Hepatocyte (in vitro differentiated cells): Measurements from ENCODE around the gene AHCYL2. TPM values are rescaled to one million over a fixed set of nuclear protein-coding genes. Genes with fewer than 3 reads are reported as not detected.
"Not testable (repeated sequence)": the region's sequence is repeated elsewhere in the genome, so short reads cannot be mapped to it uniquely, and the experiment has no call there.

ENCODE experiments used
- DNase-seq: peaks from one replicate; pipeline ENCODE4 v3.0.0-alpha.2; 2016; ENCODE audit warnings: low spot score
- H2AFZ ChIP-seq: fragments of 200-600 bp; sonication (generic); 2 replicates; pipeline ENCODE4 v1.6.0; 2016; ENCODE audit warnings: antibody characterized with exemption, mild to moderate bottlenecking
- H3K27ac ChIP-seq: fragments of 200-600 bp; sonication (generic); 2 replicates; pipeline ENCODE4 v1.5.1; 2016; ENCODE audit warnings: mild to moderate bottlenecking
- H3K27me3 ChIP-seq: fragments of 200-600 bp; sonication (generic); 2 replicates; pipeline ENCODE4 v1.6.1; 2016
- H3K36me3 ChIP-seq: fragments of 200-600 bp; sonication (generic); replicated peaks from 2 replicates; pipeline ENCODE4 v1.5.1; 2016; ENCODE audit warnings: low read depth; ENCODE audit not compliant: insufficient read depth
- H3K4me1 ChIP-seq: fragments of 200-600 bp; sonication (generic); 2 replicates; pipeline ENCODE4 v1.5.1; 2016; ENCODE audit warnings: mild to moderate bottlenecking, moderate library complexity; ENCODE audit not compliant: insufficient read depth
- H3K4me2 ChIP-seq: fragments of 200-600 bp; sonication (generic); 2 replicates; pipeline ENCODE4 v1.6.0; 2016
- H3K4me3 ChIP-seq: fragments of 200-600 bp; sonication (generic); 2 replicates; pipeline ENCODE4 v1.5.1; 2016; ENCODE audit warnings: mild to moderate bottlenecking
- H3K79me2 ChIP-seq: fragments of 200-600 bp; sonication (generic); 2 replicates; pipeline ENCODE4 v1.6.0; 2017; ENCODE audit warnings: mild to moderate bottlenecking
- H3K9me2 ChIP-seq: fragments of 200-600 bp; sonication (generic); replicated peaks from 2 replicates; pipeline ENCODE4 v1.6.0; 2017; ENCODE audit warnings: mild to moderate bottlenecking; ENCODE audit not compliant: insufficient read depth
- H3K9me3 ChIP-seq: fragments of 200-600 bp; sonication (generic); 2 replicates; pipeline ENCODE4 v1.5.1; 2016; ENCODE audit warnings: low read depth, mild to moderate bottlenecking
- H4K20me1 ChIP-seq: fragments of 200-600 bp; sonication (generic); 2 replicates; pipeline ENCODE4 v1.6.0; 2016; ENCODE audit warnings: mild to moderate bottlenecking; ENCODE audit not compliant: insufficient read depth, poor library complexity, severe bottlenecking
- CTCF ChIP-seq: fragments of 200-600 bp; sonication (generic); IDR thresholded peaks from 2 replicates; pipeline ENCODE4 v1.5.1; 2016; ENCODE audit warnings: antibody characterized with exemption, mild to moderate bottlenecking; ENCODE audit not compliant: poor library complexity
- EZH2 ChIP-seq: fragments of 200-600 bp; sonication (generic); IDR thresholded peaks from 2 replicates; pipeline ENCODE4 v1.6.1; 2016; ENCODE audit warnings: antibody characterized with exemption, mild to moderate bottlenecking, borderline replicate concordance
- EZH2phosphoT487 ChIP-seq: fragments of 200-600 bp; sonication (generic); IDR thresholded peaks from one replicate; pipeline ENCODE4 v1.6.1; 2018; ENCODE audit warnings: antibody characterized with exemption, mild to moderate bottlenecking, low read depth, moderate library complexity; ENCODE audit not compliant: unreplicated experiment, severe bottlenecking
- WGBS: methylation state at CpG from one replicate; pipeline ENCODE4 v1.1.6; 2016; ENCODE audit warnings: low lambda C conversion rate; ENCODE audit errors: missing lambda C conversion rate; 5-methylcytosine and 5-hydroxymethylcytosine counted together
- polyA plus RNA-seq: library from polyadenylated mRNA; unstranded; fragments of >200 nt; fragmentation: Nextera tagmentation; extraction: Ambion mirVana; gene quantifications from 2 replicates; pipeline ENCODE4 v1.2.1, GENCODE V29; 2016
- total RNA-seq: library from RNA; depleted of rRNA; stranded (reverse); fragments of >200 nt; gene quantifications from 2 replicates; pipeline ENCODE4 v1.2.3, GENCODE V29; 2014

Gene AHCYL2
- total and polyA plus RNA-seq, 2 experiments from 2014 or later: 13.7 to 20.0 TPM

- H3K4me1 ChIP-seq: no peaks in the 10 kb centered on the region
- H3K4me2 ChIP-seq: peak overlapping the region; percentile 66
- peaks cover 2% of the 10 kb centered on the region for H3K79me2 ChIP-seq
- 54% methylated on average over 7 of the region's 7 CpGs for WGBS
- no peak overlapping the region for H3K4me3 ChIP-seq
- peak overlapping the region; percentile 81 for H3K27ac ChIP-seq
- DNase-seq: peak; percentile 5
- H3K36me3 ChIP-seq: no peaks in the 10 kb centered on the region
- TF ChIP-seq CTCF: no peak
- TF ChIP-seq EZH2phosphoT487: no peak
- no peak for TF ChIP-seq EZH2
- no peaks in the 10 kb centered on the region for H4K20me1 ChIP-seq
- no peaks in the 10 kb centered on the region for H3K27me3 ChIP-seq
- no peak overlapping the region for H2AFZ ChIP-seq
- no peaks in the 10 kb centered on the region for H3K9me2 ChIP-seq
- no peaks in the 10 kb centered on the region for H3K9me3 ChIP-seq
These were observed 143.7 kb downstream of the AHCYL2 start for GRCh38 chr7:129368389-129368986.

- H3K79me2 ChIP-seq, H4K20me1 ChIP-seq, H3K36me3 ChIP-seq, H2AFZ ChIP-seq, H3K4me1 ChIP-seq, H3K4me3 ChIP-seq, H3K9me3 ChIP-seq, H3K4me2 ChIP-seq, H3K9me2 ChIP-seq, H3K27me3 ChIP-seq, DNase-seq: not testable (repeated sequence)
- peak overlapping the region; percentile 81 for H3K27ac ChIP-seq
- WGBS: 98% methylated on average over 7 of the region's 7 CpGs
These were observed 144.6 kb downstream of the AHCYL2 start for GRCh38 chr7:129369447-129369846.

GRCh38 chr7:129370812-129371211, 146.0 kb downstream of the AHCYL2 start:
- peak overlapping the region; percentile 51 for H3K4me2 ChIP-seq
- no peak overlapping the region for H2AFZ ChIP-seq
- H4K20me1 ChIP-seq: no peaks in the 10 kb centered on the region
- TF ChIP-seq CTCF (peak; percentile 9), EZH2phosphoT487 (no peak), EZH2 (no peak)
- H3K9me2 ChIP-seq: no peaks in the 10 kb centered on the region
- H3K27me3 ChIP-seq: no peaks in the 10 kb centered on the region
- peak; percentile 29 for DNase-seq
- no peaks in the 10 kb centered on the region for H3K36me3 ChIP-seq
- H3K79me2 ChIP-seq: peaks cover 2% of the 10 kb centered on the region
- no peaks in the 10 kb centered on the region for H3K4me1 ChIP-seq
- H3K27ac ChIP-seq: no peak overlapping the region
- 36% methylated on average over 5 of the region's 5 CpGs for WGBS
- no peaks in the 10 kb centered on the region for H3K9me3 ChIP-seq
- H3K4me3 ChIP-seq: no peak overlapping the region

- Histone ChIP-seq H3K27ac (no peak overlapping the region), H3K4me2 (no peak overlapping the region), H3K4me3 (no peak overlapping the region), H3K4me1 (no peaks in the 10 kb centered on the region), H3K9me3 (no peaks in the 10 kb centered on the region), H3K27me3 (no peaks in the 10 kb centered on the region), H3K79me2 (peaks cover 2% of the 10 kb centered on the region), H3K9me2 (no peaks in the 10 kb centered on the region), H3K36me3 (no peaks in the 10 kb centered on the region), H2AFZ (no peak overlapping the region), H4K20me1 (no peaks in the 10 kb centered on the region)
- TF ChIP-seq EZH2: no peak
- WGBS: 86% methylated on average over 3 of the region's 3 CpGs
- DNase-seq: no peak
These were observed 146.7 kb downstream of the AHCYL2 start for GRCh38 chr7:129371487-129371886.
